Keratinocyte (primary cell): ENCODE data around the gene SLIT3. TPM values are rescaled to one million over a fixed set of nuclear protein-coding genes. Genes with fewer than 3 reads are reported as not detected.

Source experiments
- DNase-seq: peaks from one replicate; pipeline ENCODE4 v3.0.0-alpha.2; 2011; ENCODE audit warnings: low read depth, missing footprints, low spot score
- FAIRE-seq: peaks from 2 replicates; lab custom pipeline; 2011; peaks lifted over from hg19 to GRCh38; lab: Jason Lieb, UNC
- H2AFZ ChIP-seq: 2 replicates; pipeline ENCODE4 v1.6.0; 2012; ENCODE audit warnings: low read length, control low read depth, inconsistent platforms; ENCODE audit not compliant: control insufficient read depth
- H3K27ac ChIP-seq: 2 replicates; pipeline ENCODE4 v1.5.1; 2011; ENCODE audit warnings: low read length; ENCODE audit not compliant: control insufficient read depth, insufficient read depth
- H3K27me3 ChIP-seq: 3 replicates; pipeline ENCODE4 v1.6.0; 2011; ENCODE audit warnings: low read length; ENCODE audit not compliant: control insufficient read depth, insufficient read depth; ENCODE audit errors: extremely low read depth
- H3K36me3 ChIP-seq, 2 experiments: 2 replicates in 1 of 2; 3 replicates in 1 of 2; pipeline ENCODE4 v1.5.1; 2011; ENCODE audit warnings: low read length in 2 of 2, mild to moderate bottlenecking in 1 of 2; ENCODE audit not compliant: control insufficient read depth in 2 of 2, insufficient read depth in 2 of 2; ENCODE audit errors: extremely low read depth in 1 of 2
- H3K4me1 ChIP-seq: 3 replicates; pipeline ENCODE4 v1.5.1; 2011; ENCODE audit warnings: low read length; ENCODE audit not compliant: control insufficient read depth, insufficient read depth; ENCODE audit errors: extremely low read depth
- H3K4me2 ChIP-seq: 3 replicates; pipeline ENCODE4 v1.6.0; 2011; ENCODE audit warnings: low read depth, low read length; ENCODE audit not compliant: control insufficient read depth, insufficient read depth; ENCODE audit errors: extremely low read depth
- H3K4me3 ChIP-seq, 3 experiments: fragments of 200-600 bp in 1 of 3; sonication (generic) in 1 of 3; 2 replicates in 2 of 3; 3 replicates in 1 of 3; pipeline ENCODE4 v1.5.1; 2011 to 2016; ENCODE audit warnings: low read length in 3 of 3, mild to moderate bottlenecking in 3 of 3, control low read depth in 2 of 3, inconsistent platforms in 1 of 3, low read depth in 1 of 3, mixed read lengths in 1 of 3, mixed run types in 1 of 3, moderate library complexity in 1 of 3; ENCODE audit not compliant: control insufficient read depth in 2 of 3, insufficient read depth in 2 of 3; ENCODE audit errors: extremely low read depth in 1 of 3
- H3K79me2 ChIP-seq: 2 replicates; pipeline ENCODE4 v1.6.0; 2012; ENCODE audit warnings: low read length; ENCODE audit not compliant: control insufficient read depth, insufficient read depth
- H3K9ac ChIP-seq: 3 replicates; pipeline ENCODE4 v1.6.0; 2011; ENCODE audit warnings: low read length; ENCODE audit not compliant: control insufficient read depth, insufficient read depth; ENCODE audit errors: extremely low read depth
- H3K9me1 ChIP-seq: 3 replicates; pipeline ENCODE4 v1.6.0; 2011; ENCODE audit warnings: low read length; ENCODE audit not compliant: control insufficient read depth, insufficient read depth; ENCODE audit errors: extremely low read depth
- H3K9me3 ChIP-seq: 2 replicates; pipeline ENCODE4 v1.5.1; 2012; ENCODE audit warnings: low read depth, low read length; ENCODE audit not compliant: control insufficient read depth
- H4K20me1 ChIP-seq: 3 replicates; pipeline ENCODE4 v1.6.0; 2011; ENCODE audit warnings: low read length; ENCODE audit not compliant: control insufficient read depth, insufficient read depth; ENCODE audit errors: extremely low read depth
- EZH2 ChIP-seq: IDR thresholded peaks from one replicate; pipeline ENCODE4 v1.6.1; 2012; ENCODE audit warnings: inconsistent platforms, mild to moderate bottlenecking, low read length, moderate library complexity
- dilution Hi-C: fragments of 300-500 bp; cut with MboI; formaldehyde crosslinking; loops from one replicate; pipeline ENCODE4 v1.7.0; 2020; ENCODE audit warnings: low sequenced_read_pairs; ENCODE audit not compliant: extremely low pct_ligation_motif_present
- polyA plus RNA-seq, 5 experiments: library from polyadenylated mRNA; depleted of rRNA in 3 of 5; stranded (reverse) in 3 of 5; stranded (forward) in 1 of 5; unstranded in 1 of 5; fragments of >200 nt; gene quantifications; 1 replicate in 1 of 5; 2 replicates in 3 of 5; 3 replicates in 1 of 5; pipeline versions ENCODE4 v1.2.1 to v1.2.3, GENCODE V29; 2011 to 2012; ENCODE audit warnings: missing spikeins in 2 of 5, low read depth in 1 of 5, low replicate concordance in 1 of 5
- TF ChIP-seq, protein P1 (sequence below), 3 experiments: IDR thresholded peaks in 1 of 3; conservative IDR thresholded peaks in 1 of 3; optimal IDR thresholded peaks in 1 of 3; 2 replicates in 2 of 3; 3 replicates in 1 of 3; pipeline versions ENCODE3 to v1.5.1; 2011; ENCODE audit warnings: low read length in 3 of 3, mild to moderate bottlenecking in 3 of 3, moderate library complexity in 2 of 3, control low read depth in 1 of 3, inconsistent platforms in 1 of 3; ENCODE audit not compliant: insufficient read depth in 2 of 3; ENCODE audit errors: extremely low read depth in 1 of 3

Gene SLIT3
- polyA plus RNA-seq, 1 donor (not counting 4 experiments of a cell fraction or from before 2014, with no cell fraction given): 2.4 TPM

DNA sequence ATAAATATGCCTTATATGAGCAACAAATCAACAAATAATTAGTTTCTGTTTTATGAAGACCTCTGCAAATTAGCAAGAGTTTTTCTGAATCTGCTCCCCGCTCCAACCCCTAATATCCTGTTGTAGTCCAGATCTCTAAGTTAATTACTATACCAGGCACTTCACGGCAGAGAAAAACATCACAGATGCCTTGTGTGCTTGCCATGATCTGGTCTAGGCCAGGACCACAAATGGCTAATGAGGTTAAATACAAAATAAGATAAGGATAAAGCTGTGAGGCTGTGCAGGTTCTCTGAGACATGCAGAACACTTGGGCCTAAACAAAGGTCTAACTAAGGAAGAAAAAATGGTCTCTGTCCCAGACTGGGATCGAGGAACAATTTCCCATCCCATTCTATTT, 150.8 kb downstream of the SLIT3 start:
- Histone ChIP-seq H3K9me3 (no peaks in the 10 kb centered on the region), H3K4me3 (no peak overlapping the region), H3K4me1 (no peaks in the 10 kb centered on the region), H3K27me3 (no peaks in the 10 kb centered on the region), H3K4me2 (no peak overlapping the region), H3K27ac (no peak overlapping the region), H3K36me3 (no peaks in the 10 kb centered on the region), H4K20me1 (no peaks in the 10 kb centered on the region), H3K9me1 (no peaks in the 10 kb centered on the region), H2AFZ (no peak overlapping the region), H3K79me2 (no peaks in the 10 kb centered on the region), H3K9ac (no peak overlapping the region)
- no peak for DNase-seq
- TF ChIP-seq, protein P1, sequence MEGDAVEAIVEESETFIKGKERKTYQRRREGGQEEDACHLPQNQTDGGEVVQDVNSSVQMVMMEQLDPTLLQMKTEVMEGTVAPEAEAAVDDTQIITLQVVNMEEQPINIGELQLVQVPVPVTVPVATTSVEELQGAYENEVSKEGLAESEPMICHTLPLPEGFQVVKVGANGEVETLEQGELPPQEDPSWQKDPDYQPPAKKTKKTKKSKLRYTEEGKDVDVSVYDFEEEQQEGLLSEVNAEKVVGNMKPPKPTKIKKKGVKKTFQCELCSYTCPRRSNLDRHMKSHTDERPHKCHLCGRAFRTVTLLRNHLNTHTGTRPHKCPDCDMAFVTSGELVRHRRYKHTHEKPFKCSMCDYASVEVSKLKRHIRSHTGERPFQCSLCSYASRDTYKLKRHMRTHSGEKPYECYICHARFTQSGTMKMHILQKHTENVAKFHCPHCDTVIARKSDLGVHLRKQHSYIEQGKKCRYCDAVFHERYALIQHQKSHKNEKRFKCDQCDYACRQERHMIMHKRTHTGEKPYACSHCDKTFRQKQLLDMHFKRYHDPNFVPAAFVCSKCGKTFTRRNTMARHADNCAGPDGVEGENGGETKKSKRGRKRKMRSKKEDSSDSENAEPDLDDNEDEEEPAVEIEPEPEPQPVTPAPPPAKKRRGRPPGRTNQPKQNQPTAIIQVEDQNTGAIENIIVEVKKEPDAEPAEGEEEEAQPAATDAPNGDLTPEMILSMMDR (optimal IDR thresholded peaks at IDR 0.05 in 1 of 3, IDR thresholded peaks at IDR 0.05 in 1 of 3, conservative IDR thresholded peaks at IDR 0.05 in 1 of 3; ENCODE audit: extremely low read depth in 1 of 3, insufficient read depth in 2 of 3, low read length in 3 of 3): no peak
- no peak for TF ChIP-seq EZH2
- dilution Hi-C loops: no loop called here
- no peak for FAIRE-seq

DNA sequence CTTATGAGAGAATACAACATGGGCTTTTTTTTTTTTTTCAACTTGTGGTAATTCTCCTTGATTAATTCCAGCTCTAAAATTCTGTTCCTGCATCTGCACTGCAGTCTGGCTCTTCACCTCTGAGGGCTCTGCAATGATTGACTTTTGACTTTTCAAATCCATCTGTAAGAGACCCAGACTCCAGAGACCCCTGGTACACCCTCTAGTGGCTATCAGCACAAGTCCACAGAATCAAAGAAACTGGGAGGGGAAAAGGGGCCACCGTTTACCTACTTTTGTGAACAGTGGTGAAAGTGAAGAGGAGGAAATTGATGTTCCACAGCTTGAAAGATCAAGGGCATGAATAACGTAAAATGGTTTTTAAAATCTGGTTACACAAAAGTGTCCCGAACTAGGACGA, 151.6 kb downstream of the SLIT3 start:
- H3K9ac ChIP-seq: no peak overlapping the region
- FAIRE-seq: no peak
- no peak for TF ChIP-seq EZH2
- TF ChIP-seq, protein P1 (optimal IDR thresholded peaks at IDR 0.05 in 1 of 3, IDR thresholded peaks at IDR 0.05 in 1 of 3, conservative IDR thresholded peaks at IDR 0.05 in 1 of 3; ENCODE audit: extremely low read depth in 1 of 3, insufficient read depth in 2 of 3, low read length in 3 of 3): peak in 1 of 3 experiments; percentile 19
- no peaks in the 10 kb centered on the region for H3K27me3 ChIP-seq
- no peak overlapping the region for H3K4me3 ChIP-seq
- no peaks in the 10 kb centered on the region for H3K79me2 ChIP-seq
- no peaks in the 10 kb centered on the region for H3K9me1 ChIP-seq
- no peaks in the 10 kb centered on the region for H3K9me3 ChIP-seq
- DNase-seq: no peak
- no peaks in the 10 kb centered on the region for H3K36me3 ChIP-seq
- no peaks in the 10 kb centered on the region for H3K4me1 ChIP-seq
- H2AFZ ChIP-seq: no peak overlapping the region
- H3K4me2 ChIP-seq: no peak overlapping the region
- H4K20me1 ChIP-seq: no peaks in the 10 kb centered on the region
- dilution Hi-C loops: no loop called here
- no peak overlapping the region for H3K27ac ChIP-seq
